HG03175 (cell line): ENCODE measurements around the gene ATP6V1B1.
"Not testable (repeated sequence)": the region's sequence is repeated elsewhere in the genome, so short reads cannot be mapped to it uniquely, and the experiment has no call there.

Experiments used
- ATAC-seq: cut with Tn5 transposase; IDR thresholded peaks from one replicate; pipeline ENCODE4 v1.9.1; 2021; ENCODE audit warnings: mild to moderate bottlenecking, moderate library complexity; ENCODE audit not compliant: unreplicated experiment

Gene ATP6V1B1

DNA sequence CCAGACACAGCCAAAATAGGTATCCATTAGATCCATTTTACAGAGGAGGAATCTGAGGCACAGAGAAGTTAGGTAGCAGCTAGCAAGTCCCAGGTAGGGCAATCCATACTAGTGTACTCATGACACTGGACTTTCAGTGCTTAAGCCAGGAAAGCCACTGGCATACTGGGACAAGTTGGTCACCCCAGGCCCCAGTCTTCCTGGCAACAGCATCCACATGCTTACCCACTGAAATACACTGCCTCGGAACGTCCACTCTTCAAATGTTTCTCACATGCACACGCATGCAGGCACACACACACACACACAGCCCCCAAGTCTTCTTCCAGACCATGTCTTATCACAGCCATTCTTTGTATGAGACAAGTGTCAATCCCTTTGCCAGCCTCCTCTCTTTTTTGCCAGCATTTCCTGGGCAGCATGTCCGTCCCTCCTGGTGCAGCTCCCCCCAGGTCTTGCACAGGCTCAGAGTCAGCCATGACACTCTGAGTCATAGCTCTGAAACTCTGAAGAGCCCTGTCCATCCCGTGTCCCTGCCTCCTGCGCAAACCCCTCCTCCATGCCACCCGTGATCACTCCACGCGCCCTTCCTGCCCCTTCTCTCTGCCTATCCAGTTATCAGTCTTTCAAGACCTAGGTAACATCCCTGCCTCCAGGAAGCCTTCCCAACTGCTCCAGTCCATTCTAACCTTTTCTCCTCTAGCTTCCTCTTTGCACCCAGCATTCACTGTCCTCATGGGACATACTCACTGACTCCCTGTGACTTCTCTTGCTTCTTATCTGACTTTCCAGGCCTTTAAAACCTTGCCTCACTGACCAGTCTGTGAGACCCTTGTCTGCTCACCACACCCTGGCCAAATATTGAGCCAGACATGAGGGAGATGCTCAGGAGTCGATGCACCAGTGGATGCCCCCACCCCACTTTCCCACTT, 69.8 kb downstream of the ATP6V1B1 start:
- ATAC-seq: no peak

DNA sequence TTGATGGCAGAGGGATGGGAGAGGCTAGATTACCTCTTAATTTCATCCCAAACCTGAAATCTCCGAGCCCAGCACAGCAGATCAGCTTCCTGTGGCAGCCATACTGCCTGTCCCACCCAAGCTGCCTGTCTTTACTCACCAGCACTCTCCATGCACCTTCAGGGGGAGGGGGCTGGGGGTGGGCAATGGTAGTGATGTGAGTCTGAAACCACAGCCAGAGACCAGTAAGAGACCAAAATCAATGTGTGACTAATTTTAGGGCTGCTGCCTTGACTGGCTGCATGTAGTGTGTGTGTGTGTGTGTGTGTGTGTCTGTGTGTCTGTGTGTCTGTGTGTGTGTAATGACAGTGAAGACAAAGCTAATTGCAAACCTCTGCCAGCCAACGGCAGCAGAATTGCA, 70.6 kb downstream of the ATP6V1B1 start:
- ATAC-seq: no peak

DNA sequence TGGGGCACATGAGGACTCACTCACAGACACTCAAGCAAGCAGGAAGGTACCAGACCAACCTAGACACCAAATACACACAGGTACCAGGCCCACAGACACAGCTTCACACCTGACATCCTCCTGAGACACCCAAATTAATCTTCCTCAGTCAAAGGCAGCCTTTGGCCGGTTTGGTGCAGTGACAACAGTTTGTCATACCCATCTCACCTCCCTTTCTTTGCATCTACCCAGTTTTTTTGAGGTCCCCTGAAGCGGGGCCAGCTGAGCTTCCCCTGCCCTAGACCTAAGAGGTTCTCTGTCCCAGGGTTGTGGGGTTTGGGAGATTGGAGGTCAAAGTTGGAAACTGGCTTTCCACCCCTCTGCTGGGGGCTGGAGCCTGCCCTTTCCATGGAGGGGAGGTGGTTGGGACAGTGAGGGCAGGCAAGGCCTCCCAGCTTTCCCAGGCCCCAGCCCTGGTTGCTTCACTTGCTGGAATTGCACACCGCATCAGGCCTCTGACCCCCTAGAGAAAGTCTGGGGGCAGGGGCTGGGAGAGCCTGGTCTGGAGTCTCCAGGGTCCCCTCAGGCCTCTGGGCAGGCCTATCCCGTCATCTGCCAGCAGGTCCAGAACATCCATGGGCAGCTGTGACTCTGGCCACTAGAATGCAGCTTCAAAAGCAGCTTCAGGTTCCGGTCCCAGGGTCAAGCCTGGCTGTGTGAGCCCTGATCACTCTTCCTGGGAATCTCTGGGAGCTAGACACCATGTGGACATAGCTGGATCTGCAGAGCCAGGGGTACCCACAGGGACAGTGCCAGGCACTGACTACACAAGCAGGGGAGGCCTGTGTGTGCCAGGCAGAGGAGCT, 71.5 kb downstream of the ATP6V1B1 start:
- ATAC-seq: no peak

DNA sequence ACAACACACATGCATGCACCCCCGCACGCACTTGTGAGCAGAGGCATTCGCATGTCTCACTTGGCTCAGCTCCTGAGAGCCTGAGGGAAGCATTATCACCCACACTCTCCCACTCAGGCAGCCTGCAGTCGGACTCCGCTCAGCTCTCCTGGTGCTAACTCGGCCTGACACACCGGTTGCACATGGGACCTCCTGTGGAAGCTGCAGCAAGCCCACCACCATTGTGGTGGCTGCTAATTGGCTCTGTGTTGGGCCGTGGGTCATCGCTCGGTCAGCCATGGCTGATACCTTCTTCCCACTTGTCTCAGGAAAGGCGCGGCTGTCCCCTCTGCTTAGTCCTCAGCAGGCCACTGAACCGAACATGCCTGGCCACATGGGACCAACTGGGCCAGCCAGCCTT, 72.6 kb downstream of the ATP6V1B1 start:
- no peak for ATAC-seq

DNA sequence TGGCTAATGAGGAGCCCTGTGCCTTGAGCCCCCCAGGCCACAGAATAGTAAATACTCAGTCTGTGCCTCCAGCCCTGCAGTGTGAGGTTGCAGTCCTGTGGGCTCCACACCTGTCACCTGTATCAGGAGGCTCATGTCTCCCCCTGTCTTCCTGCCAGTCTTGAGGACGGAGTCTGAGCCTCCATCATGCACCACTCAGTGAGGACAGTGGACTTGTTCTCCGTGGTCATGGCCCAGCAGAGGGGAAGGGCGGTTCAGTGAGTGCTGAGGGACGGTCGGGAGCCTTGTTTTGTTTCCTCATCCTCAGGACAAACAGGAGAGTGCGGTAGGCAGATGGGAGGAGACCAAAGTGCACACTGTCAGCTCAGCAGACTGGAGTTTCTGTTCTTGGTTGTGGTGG, 76.1 kb downstream of the ATP6V1B1 start:
- ATAC-seq: not testable (repeated sequence)
